Hematopoietic multipotent progenitor cell treated with erythropoietin and hydrocortisone succinate and interleukin-3 and kit ligand, for 6 days (in vitro differentiated cells): ENCODE measurements around the gene CEP20.

ENCODE experiments used
- DNase-seq: peaks from one replicate; pipeline ENCODE4 v3.0.0-alpha.2; 2015

Gene CEP20

GRCh38 chr16:15827709-15828343 lies 60.6 kb downstream of the CEP20 start:
- DNase-seq: no peak

DNA sequence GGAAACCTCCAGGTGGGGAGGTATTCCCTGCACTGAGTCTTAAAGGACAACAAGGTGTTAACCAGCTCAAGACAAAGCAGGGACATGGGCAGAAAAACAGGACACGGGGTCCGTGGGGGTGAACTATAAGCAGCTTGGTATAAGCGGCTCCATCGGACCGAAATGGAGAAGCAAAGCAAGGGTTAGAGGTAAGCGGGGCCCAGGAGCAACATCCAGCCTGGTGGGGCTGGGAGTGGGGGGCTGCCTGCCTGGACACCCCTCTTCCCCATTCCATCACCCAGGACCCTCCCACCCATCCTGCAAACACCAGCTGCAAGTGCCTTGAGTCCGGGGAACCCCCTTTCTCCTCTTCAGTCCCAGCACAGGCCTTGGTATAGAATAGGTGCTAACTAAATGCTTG lies 61.1 kb downstream of the CEP20 start:
- DNase-seq: no peak

- no peak for DNase-seq
Observed at GRCh38 chr16:15825750-15826305, 62.6 kb downstream of the CEP20 start.

- no peak for DNase-seq
Observed at GRCh38 chr16:15822957-15823356, 65.4 kb downstream of the CEP20 start.

GRCh38 chr16:15820837-15821236 lies 67.6 kb downstream of the CEP20 start:
- DNase-seq: no peak

GRCh38 chr16:15819046-15819445 lies 69.4 kb downstream of the CEP20 start:
- DNase-seq: no peak

DNA sequence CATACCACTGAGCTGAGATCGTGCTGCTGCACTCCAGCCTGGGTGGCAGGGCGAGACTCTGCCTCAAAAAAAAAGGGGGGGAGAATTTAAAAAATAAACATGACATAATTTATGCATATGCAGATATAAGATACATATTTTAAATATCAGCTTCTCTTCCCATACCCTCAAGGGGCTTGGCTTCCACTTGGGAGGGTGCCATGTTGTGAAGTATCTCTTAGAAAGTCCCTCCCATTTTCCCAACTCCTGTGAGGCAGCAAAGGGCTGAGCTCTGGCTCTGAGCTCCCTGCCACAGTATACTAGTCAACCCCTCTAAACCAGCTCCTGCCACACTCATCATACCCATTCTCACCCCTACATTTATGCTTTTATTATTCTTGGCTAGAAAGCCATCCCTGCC lies 71.0 kb downstream of the CEP20 start:
- no peak for DNase-seq

DNA sequence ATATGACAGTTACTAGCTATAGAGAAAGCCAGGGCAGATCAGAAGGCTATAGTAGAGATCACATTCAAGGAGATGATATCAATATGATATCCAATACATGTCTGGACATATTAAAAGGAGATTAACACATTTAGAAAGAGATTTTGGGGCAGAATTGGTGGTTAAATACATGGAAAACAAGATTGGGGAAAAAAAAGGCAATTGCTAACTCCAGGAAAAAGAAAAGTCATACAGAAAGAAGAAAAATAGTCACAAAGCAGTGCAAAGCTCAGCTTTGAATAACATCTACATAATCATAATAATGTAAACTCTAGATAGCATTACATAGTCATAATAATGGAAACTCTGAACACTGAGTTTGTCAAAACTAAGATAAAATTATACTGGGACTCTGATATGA lies 72.2 kb downstream of the CEP20 start:
- no peak for DNase-seq
